ENCODE results near the gene AREL1.

The AREL1 gene

DNA sequence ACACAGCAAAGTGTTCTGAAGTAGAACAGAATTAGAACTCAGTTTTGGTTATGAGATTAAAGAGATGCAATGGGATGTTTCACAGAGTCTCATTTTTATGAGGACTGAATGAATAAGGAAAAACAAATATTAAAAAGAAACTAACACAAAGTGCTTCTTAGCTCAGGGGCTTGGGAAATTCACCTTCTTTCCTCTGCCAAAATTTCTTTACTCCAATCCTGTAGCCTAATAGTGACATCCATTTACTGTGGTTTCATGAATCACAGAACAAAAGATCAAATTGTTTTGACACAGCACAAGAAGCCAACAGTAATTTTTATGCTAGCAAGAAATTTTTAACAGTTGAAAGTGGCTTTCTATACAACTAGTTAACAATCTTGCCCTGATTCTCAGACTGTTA, 37.7 kb downstream of the AREL1 start:
- Histone ChIP-seq H3K36me3 (ENCODE audit: control insufficient read depth, insufficient read depth, low read length) (peaks cover 68% of the 10 kb centered on the region), H3K27ac (ENCODE audit: low read depth, low read length) (no peak overlapping the region), H3K9me3 (ENCODE audit: control insufficient read depth, insufficient read depth, low read length) (no peaks in the 10 kb centered on the region), H3K4me3 (ENCODE audit: low read depth, low read length) (no peak overlapping the region), H3K27me3 (ENCODE audit: control insufficient read depth, insufficient read depth, low read length) (no peaks in the 10 kb centered on the region), H3K4me1 (ENCODE audit: control insufficient read depth, insufficient read depth, low read length) (no peaks in the 10 kb centered on the region), H3K9ac (ENCODE audit: low read depth, low read length) (no peak overlapping the region)

DNA sequence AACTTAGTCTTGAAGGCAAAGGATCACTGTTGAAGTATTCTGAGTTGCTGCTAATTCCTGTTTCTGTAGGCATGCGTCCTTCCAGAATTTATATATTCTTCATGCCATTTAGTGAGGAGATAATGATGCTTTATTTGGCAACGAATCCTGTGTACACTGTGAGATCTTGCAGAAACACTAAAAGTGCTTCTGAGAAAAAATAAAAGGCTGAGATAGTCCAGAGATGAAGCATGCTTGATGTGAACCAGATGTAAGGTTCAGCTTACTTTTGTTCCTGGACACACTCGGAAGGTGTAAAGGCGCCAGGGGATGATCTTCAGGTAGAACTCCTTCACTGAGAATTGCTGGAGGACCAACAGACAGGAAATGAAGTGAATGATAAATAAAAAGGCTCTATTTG, 39.1 kb downstream of the AREL1 start:
- Histone ChIP-seq H3K9ac (ENCODE audit: low read depth, low read length) (no peak overlapping the region), H3K4me3 (ENCODE audit: low read depth, low read length) (no peak overlapping the region), H3K27me3 (ENCODE audit: control insufficient read depth, insufficient read depth, low read length) (no peaks in the 10 kb centered on the region), H3K4me1 (ENCODE audit: control insufficient read depth, insufficient read depth, low read length) (no peaks in the 10 kb centered on the region), H3K36me3 (ENCODE audit: control insufficient read depth, insufficient read depth, low read length) (peaks cover 80% of the 10 kb centered on the region), H3K9me3 (ENCODE audit: control insufficient read depth, insufficient read depth, low read length) (no peaks in the 10 kb centered on the region), H3K27ac (ENCODE audit: low read depth, low read length) (no peak overlapping the region)

DNA sequence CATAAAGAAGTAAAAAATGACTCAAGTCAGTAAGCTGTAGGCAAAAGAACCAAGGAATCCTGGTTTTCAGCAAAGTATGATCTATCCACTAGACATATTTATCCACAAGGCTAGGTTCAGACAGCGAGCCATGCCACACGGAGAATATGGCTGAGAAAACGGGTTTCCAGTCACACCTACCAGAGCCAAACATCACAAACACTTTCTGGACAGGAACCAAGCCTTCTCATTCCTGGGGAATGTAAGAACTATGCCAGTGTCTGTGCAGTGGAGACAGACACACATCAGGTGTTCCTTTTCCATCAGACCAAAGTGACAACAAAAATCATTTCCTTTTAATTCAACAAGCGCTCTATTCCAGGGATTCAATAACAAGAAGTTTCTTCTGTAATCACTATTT, 41.1 kb downstream of the AREL1 start:
- no peak overlapping the region for H3K9ac ChIP-seq (ENCODE audit: low read depth, low read length)
- H3K36me3 ChIP-seq (ENCODE audit: control insufficient read depth, insufficient read depth, low read length): peaks cover 96% of the 10 kb centered on the region
- no peak overlapping the region for H3K4me3 ChIP-seq (ENCODE audit: low read depth, low read length)
- H3K27ac ChIP-seq (ENCODE audit: low read depth, low read length): no peak overlapping the region
- no peaks in the 10 kb centered on the region for H3K27me3 ChIP-seq (ENCODE audit: control insufficient read depth, insufficient read depth, low read length)
- H3K4me1 ChIP-seq (ENCODE audit: control insufficient read depth, insufficient read depth, low read length): no peaks in the 10 kb centered on the region
- no peaks in the 10 kb centered on the region for H3K9me3 ChIP-seq (ENCODE audit: control insufficient read depth, insufficient read depth, low read length)

DNA sequence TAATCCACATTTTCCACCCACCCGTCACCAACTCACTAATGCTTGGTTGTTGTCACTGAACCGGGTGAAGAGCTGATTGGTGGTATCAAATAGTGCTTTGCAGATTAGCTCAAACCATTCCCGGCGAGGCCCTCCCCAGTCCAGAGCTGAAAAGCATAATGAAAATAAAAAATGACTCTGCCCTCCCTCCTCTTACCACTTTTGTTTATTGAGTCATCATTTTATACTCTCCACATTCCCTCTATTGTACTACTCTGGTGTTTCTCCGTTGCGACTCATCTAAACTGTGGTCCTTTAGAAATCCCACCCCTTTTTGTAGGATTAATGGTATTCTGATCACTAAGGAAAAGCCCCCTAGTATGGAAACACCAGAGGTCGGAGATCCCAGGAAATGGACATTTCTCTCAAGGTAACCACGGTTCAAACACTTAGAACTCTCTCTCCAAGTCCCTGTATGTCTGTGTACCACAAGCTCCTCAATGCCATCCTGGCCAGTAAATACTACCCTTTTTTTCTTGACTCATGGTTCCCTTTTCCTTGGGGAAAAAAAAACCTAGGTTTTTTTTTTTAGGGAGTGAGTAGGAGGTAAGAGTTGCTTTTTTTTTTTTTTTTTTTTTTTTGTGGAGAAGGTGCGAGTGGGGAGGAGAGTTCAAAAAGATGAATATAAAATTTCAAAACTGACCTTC, 42.0 kb downstream of the AREL1 start:
- Histone ChIP-seq H3K4me3 (ENCODE audit: low read depth, low read length) (no peak overlapping the region), H3K27ac (ENCODE audit: low read depth, low read length) (no peak overlapping the region), H3K9me3 (ENCODE audit: control insufficient read depth, insufficient read depth, low read length) (no peaks in the 10 kb centered on the region), H3K9ac (ENCODE audit: low read depth, low read length) (no peak overlapping the region), H3K4me1 (ENCODE audit: control insufficient read depth, insufficient read depth, low read length) (no peaks in the 10 kb centered on the region), H3K27me3 (ENCODE audit: control insufficient read depth, insufficient read depth, low read length) (no peaks in the 10 kb centered on the region), H3K36me3 (ENCODE audit: control insufficient read depth, insufficient read depth, low read length) (peaks cover 95% of the 10 kb centered on the region)

DNA sequence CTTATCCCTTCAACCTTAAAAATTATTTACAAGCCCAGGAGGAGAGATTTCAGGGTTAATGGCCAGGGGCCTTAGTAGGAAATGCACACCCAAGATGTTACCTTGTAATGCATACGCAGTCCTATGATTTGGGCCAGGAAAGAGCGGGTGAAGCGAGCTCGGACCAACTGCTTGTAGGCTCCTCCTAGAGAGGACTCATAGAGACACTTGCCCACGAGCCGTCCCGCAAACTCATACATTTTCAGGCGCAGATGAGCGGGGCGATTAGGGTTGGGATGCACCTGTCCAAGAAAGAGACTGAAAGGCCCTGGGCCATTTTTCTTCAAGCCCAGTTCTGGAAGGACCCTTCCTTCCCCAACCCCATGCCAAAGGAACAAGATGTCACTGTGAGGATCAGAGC, 43.0 kb downstream of the AREL1 start:
- H3K4me1 ChIP-seq (ENCODE audit: control insufficient read depth, insufficient read depth, low read length): no peaks in the 10 kb centered on the region
- no peaks in the 10 kb centered on the region for H3K9me3 ChIP-seq (ENCODE audit: control insufficient read depth, insufficient read depth, low read length)
- no peaks in the 10 kb centered on the region for H3K27me3 ChIP-seq (ENCODE audit: control insufficient read depth, insufficient read depth, low read length)
- no peak overlapping the region for H3K27ac ChIP-seq (ENCODE audit: low read depth, low read length)
- peaks cover 95% of the 10 kb centered on the region for H3K36me3 ChIP-seq (ENCODE audit: control insufficient read depth, insufficient read depth, low read length)
- no peak overlapping the region for H3K4me3 ChIP-seq (ENCODE audit: low read depth, low read length)
- no peak overlapping the region for H3K9ac ChIP-seq (ENCODE audit: low read depth, low read length)

DNA sequence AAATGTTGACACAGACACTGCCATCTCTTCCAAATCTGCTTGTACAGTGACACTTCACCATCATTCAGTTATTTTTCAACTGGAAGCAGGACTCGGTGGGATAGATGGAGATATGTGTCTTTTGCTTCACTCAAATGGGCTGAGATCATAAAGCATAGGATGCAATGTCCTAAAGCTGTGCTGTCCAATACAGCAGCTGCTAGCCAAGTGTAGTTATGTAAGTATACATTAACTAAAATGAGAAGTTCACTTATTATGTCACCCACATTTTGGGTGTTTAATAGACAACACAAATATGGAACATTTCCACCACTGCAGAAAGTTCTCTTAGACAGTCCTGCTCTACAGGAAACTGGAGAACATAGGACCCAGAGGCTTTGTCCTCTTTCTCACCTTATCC, 43.6 kb downstream of the AREL1 start:
- no peaks in the 10 kb centered on the region for H3K4me1 ChIP-seq (ENCODE audit: control insufficient read depth, insufficient read depth, low read length)
- H3K4me3 ChIP-seq (ENCODE audit: low read depth, low read length): no peak overlapping the region
- H3K36me3 ChIP-seq (ENCODE audit: control insufficient read depth, insufficient read depth, low read length): peaks cover 95% of the 10 kb centered on the region
- H3K27me3 ChIP-seq (ENCODE audit: control insufficient read depth, insufficient read depth, low read length): no peaks in the 10 kb centered on the region
- no peak overlapping the region for H3K9ac ChIP-seq (ENCODE audit: low read depth, low read length)
- no peak overlapping the region for H3K27ac ChIP-seq (ENCODE audit: low read depth, low read length)
- H3K9me3 ChIP-seq (ENCODE audit: control insufficient read depth, insufficient read depth, low read length): no peaks in the 10 kb centered on the region

DNA sequence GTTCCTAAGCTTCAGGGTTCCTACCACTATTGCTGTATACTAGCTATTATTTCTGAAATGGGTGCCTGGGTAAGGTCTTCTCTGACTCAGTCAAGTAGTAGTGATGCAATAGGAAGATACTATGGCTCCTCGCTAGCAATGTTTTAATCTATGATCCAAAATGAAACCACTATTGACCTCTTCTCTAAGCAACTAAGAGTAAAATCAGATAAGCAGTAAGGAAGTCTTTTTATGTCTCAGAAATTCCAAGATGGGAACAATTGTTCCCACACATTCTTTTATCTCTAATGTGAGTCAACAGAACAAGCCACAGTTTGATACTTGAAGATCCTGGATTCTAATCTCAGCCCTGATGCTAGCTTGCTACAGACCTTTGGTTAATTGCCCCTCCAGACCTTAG, 45.1 kb downstream of the AREL1 start:
- Histone ChIP-seq H3K4me1 (ENCODE audit: control insufficient read depth, insufficient read depth, low read length) (no peaks in the 10 kb centered on the region), H3K27me3 (ENCODE audit: control insufficient read depth, insufficient read depth, low read length) (no peaks in the 10 kb centered on the region), H3K27ac (ENCODE audit: low read depth, low read length) (no peak overlapping the region), H3K36me3 (ENCODE audit: control insufficient read depth, insufficient read depth, low read length) (peaks cover 94% of the 10 kb centered on the region), H3K4me3 (ENCODE audit: low read depth, low read length) (no peak overlapping the region), H3K9me3 (ENCODE audit: control insufficient read depth, insufficient read depth, low read length) (no peaks in the 10 kb centered on the region), H3K9ac (ENCODE audit: low read depth, low read length) (no peak overlapping the region)

DNA sequence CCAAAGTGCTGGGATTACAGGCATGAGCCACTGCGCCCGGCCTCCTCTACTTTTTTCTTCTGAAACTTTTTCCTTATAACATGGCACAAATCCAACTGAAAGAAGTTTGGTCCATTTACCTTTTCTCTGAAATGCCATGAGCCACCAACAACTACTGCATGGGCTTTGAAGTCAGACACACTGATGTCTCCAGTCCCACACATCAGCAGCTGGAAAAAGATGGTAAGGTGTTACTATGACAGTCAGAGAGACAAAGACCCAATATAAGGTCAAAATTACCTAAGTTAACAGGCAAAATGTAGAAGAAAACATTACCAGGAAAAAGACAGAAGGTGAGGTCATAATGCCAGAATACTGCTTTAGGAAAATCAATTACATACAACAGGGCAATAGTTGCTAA, 48.2 kb downstream of the AREL1 start:
- Histone ChIP-seq H3K9me3 (ENCODE audit: control insufficient read depth, insufficient read depth, low read length) (no peaks in the 10 kb centered on the region), H3K27ac (ENCODE audit: low read depth, low read length) (no peak overlapping the region), H3K4me1 (ENCODE audit: control insufficient read depth, insufficient read depth, low read length) (no peaks in the 10 kb centered on the region), H3K36me3 (ENCODE audit: control insufficient read depth, insufficient read depth, low read length) (peaks cover 94% of the 10 kb centered on the region), H3K4me3 (ENCODE audit: low read depth, low read length) (no peak overlapping the region), H3K9ac (ENCODE audit: low read depth, low read length) (no peak overlapping the region), H3K27me3 (ENCODE audit: control insufficient read depth, insufficient read depth, low read length) (no peaks in the 10 kb centered on the region)

DNA sequence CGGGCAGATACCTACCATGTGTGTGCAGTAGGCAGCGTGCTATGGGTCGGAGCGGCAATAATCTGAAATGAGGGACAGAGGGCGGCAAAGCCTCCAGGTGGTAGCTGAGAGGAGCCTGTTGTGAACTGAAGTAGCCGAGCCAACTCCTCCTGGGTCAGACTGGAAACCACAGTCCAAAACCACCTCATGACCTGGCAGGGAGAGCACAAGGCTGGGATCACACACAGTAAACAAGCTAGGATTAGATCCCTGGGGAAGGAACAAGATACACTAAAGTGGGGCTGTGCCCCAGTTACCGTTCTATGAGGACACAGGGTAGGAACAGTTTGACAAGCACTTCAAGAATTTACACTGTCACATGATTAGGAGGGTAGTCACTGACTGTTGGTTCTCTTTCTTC, 49.0 kb downstream of the AREL1 start:
- H3K36me3 ChIP-seq (ENCODE audit: control insufficient read depth, insufficient read depth, low read length): peaks cover 86% of the 10 kb centered on the region
- no peak overlapping the region for H3K4me3 ChIP-seq (ENCODE audit: low read depth, low read length)
- H3K27me3 ChIP-seq (ENCODE audit: control insufficient read depth, insufficient read depth, low read length): no peaks in the 10 kb centered on the region
- no peaks in the 10 kb centered on the region for H3K9me3 ChIP-seq (ENCODE audit: control insufficient read depth, insufficient read depth, low read length)
- no peak overlapping the region for H3K27ac ChIP-seq (ENCODE audit: low read depth, low read length)
- H3K4me1 ChIP-seq (ENCODE audit: control insufficient read depth, insufficient read depth, low read length): no peaks in the 10 kb centered on the region
- H3K9ac ChIP-seq (ENCODE audit: low read depth, low read length): no peak overlapping the region

DNA sequence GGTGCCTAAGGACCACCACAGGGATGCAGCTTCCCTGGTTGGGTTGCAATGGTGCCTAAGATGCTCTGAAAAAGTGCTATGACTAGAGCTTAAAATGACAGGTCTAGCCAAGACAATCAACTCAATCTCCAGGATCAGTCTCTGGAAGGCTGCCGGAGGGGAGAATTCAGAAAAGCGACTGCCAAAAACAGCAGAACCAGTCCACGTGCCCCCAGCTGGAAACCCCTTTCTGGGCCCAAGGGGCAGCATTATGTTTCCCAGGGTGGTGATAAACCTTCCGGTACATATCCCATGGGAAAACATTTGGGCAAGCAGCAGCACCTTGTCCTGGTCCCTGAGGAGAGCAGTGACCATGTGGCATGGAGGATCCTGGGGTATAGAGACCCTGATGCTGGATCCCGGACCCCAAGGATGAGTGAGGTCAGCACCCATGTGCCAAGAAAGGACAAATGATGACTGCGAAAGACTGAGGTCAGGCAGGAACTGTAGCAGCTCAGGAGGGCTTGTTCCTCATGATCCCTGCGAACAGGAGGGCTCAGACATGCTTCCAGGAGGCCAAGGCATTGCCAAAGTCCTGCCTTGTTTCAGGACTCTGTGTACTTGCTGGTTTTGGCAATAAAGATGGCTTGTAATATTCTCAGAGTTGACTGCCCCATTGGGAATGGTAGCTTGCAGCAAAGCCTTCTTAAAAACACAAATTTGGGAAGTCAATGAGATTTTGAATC, 51.0 kb downstream of the AREL1 start:
- Histone ChIP-seq H3K9me3 (ENCODE audit: control insufficient read depth, insufficient read depth, low read length) (no peaks in the 10 kb centered on the region), H3K36me3 (ENCODE audit: control insufficient read depth, insufficient read depth, low read length) (peaks cover 66% of the 10 kb centered on the region), H3K27ac (ENCODE audit: low read depth, low read length) (no peak overlapping the region), H3K9ac (ENCODE audit: low read depth, low read length) (no peak overlapping the region), H3K27me3 (ENCODE audit: control insufficient read depth, insufficient read depth, low read length) (no peaks in the 10 kb centered on the region), H3K4me3 (ENCODE audit: low read depth, low read length) (no peak overlapping the region), H3K4me1 (ENCODE audit: control insufficient read depth, insufficient read depth, low read length) (no peaks in the 10 kb centered on the region)

DNA sequence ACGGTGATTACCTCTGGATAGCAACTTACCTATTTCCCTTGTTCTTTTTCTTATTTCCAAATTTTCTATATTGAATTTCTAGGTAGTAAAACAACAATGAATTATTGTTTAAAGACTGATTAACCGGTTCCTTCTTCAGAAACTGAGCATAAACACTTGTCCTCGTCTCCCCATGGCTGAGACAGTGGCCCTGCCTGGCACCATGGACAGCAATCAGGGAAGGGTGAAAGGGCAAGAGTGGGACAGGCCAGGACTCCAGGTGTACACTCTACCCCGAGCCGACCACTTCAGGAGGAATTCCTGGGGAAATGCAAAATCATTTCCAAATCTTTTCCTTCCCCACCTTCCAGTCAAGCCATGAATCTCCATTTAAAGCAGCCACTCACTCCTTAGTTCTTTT, 52.0 kb downstream of the AREL1 start:
- Histone ChIP-seq H3K36me3 (ENCODE audit: control insufficient read depth, insufficient read depth, low read length) (peaks cover 63% of the 10 kb centered on the region), H3K4me3 (ENCODE audit: low read depth, low read length) (no peak overlapping the region), H3K9me3 (ENCODE audit: control insufficient read depth, insufficient read depth, low read length) (no peaks in the 10 kb centered on the region), H3K4me1 (ENCODE audit: control insufficient read depth, insufficient read depth, low read length) (no peaks in the 10 kb centered on the region), H3K27ac (ENCODE audit: low read depth, low read length) (no peak overlapping the region), H3K27me3 (ENCODE audit: control insufficient read depth, insufficient read depth, low read length) (no peaks in the 10 kb centered on the region), H3K9ac (ENCODE audit: low read depth, low read length) (no peak overlapping the region)
